GM12873 (cell line): Measurements from ENCODE around the gene PPP6R3.

Experiments used
- TF ChIP-seq, protein P1 (sequence below): IDR thresholded peaks from 2 replicates; pipeline ENCODE4 v1.5.1; 2012; ENCODE audit warnings: low read depth, mild to moderate bottlenecking, moderate library complexity, low read length, control low read depth; ENCODE audit not compliant: insufficient read depth; ENCODE audit errors: missing control alignments

PPP6R3 gene

DNA sequence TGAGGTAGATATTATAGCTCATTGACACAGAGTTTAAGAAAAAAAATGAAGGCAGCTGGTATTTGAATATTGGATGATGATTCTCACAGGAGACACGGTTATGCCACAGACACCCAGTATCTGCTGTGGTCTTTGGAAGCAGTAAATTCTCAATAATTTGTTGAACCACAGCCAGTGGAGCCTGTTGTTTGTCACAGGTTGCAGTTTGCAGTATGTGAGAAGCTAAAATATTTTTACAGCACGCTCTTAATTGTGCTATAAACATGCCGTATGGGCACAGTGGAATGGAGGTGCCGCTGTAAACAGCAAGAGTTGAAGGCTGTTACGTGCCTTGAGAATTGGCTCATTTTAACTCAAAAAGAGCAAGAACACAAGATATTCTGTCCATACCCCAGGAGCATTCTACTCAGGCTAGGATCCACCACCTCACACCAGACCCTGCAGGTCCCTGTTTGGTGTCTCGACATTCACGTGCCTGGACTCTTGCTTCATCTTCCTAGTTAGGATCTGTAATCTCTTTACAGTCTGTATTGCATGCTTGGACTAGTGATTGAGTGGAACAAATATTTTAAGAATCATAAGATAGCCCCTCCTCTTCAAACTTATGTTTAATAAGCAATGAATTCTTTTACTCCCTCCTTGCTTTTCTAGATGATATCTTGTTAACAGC lies 129.1 kb downstream of the PPP6R3 start:
- TF ChIP-seq, protein P1, sequence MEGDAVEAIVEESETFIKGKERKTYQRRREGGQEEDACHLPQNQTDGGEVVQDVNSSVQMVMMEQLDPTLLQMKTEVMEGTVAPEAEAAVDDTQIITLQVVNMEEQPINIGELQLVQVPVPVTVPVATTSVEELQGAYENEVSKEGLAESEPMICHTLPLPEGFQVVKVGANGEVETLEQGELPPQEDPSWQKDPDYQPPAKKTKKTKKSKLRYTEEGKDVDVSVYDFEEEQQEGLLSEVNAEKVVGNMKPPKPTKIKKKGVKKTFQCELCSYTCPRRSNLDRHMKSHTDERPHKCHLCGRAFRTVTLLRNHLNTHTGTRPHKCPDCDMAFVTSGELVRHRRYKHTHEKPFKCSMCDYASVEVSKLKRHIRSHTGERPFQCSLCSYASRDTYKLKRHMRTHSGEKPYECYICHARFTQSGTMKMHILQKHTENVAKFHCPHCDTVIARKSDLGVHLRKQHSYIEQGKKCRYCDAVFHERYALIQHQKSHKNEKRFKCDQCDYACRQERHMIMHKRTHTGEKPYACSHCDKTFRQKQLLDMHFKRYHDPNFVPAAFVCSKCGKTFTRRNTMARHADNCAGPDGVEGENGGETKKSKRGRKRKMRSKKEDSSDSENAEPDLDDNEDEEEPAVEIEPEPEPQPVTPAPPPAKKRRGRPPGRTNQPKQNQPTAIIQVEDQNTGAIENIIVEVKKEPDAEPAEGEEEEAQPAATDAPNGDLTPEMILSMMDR, result no peak

DNA sequence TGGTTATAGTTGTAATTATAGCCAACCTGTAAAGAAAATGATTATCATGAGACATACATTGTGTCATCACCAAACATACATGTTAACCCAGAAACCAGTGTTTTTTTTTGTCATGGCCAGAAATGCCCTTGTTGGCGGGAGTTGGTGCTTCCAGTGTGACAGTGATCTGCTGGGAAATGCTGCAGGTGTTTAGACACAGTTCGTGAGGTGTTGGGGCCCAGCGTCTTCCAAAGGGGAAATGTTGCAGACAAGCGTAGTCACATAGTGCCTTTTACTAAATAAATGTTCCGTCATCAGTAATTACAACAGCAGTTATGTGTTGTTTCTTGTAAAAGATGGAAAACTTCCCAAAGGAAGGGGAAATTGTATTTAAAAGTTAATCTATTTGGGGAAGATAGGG lies 131.2 kb downstream of the PPP6R3 start:
- TF ChIP-seq, protein P1, result no peak

DNA sequence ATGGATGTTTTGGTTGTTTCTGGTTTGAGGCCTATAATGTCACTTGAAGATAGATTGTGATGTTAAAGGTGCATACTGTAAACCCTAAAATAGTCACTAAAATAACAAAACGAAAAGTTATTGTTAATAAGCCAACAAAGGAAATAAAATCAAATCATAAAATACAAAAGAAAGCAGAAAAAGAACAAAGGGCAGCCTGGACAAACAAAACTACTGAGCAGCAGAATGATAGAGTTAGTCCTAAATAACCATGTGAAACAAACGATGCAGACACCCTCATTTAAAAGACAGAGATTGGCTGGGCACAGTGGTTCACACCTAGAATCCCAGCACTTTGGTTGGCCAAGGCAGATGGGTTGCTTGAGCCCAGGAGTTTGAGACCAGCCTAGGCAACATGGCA lies 132.9 kb downstream of the PPP6R3 start:
- TF ChIP-seq, protein P1, result no peak

DNA sequence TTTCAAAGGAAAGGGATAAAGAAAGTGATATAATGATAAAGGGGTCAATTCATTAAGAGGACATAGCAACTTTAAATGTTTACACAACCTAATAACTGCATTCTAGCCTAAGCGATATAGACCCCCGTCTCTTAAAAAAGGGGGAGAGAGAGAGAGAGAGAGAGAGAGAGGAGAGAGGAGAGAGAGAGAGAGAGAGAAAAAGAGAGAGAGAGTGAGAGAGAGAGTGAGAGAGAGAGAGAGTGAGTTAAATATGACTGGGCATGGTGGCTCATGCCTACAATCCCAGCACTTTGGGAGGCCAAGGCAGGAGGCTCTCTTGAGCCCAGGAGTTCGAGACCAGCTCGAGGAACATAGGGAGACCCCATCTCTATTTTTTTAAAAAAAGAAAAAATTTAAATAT lies 133.6 kb downstream of the PPP6R3 start:
- TF ChIP-seq, protein P1, result no peak

DNA sequence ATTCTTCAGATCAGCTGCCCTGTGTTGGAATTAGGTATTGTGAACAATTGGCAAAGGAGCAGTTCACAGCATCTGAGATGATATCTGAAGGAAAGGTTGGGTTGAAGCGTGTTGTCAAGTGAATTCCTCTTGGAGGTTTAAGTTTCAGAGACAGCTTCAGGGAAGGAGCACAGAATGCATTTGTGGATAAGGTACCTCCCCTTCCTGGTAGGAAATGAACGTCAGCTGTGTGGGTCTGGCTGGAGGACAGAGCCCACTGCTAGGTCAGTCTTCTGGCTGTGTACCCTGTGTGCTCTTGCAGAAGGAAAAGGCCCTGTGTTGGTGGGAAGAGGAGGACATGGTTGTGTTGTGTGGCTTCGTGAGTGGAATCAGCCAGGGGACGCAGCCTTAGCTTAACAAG lies 135.7 kb downstream of the PPP6R3 start:
- TF ChIP-seq, protein P1, result no peak

DNA sequence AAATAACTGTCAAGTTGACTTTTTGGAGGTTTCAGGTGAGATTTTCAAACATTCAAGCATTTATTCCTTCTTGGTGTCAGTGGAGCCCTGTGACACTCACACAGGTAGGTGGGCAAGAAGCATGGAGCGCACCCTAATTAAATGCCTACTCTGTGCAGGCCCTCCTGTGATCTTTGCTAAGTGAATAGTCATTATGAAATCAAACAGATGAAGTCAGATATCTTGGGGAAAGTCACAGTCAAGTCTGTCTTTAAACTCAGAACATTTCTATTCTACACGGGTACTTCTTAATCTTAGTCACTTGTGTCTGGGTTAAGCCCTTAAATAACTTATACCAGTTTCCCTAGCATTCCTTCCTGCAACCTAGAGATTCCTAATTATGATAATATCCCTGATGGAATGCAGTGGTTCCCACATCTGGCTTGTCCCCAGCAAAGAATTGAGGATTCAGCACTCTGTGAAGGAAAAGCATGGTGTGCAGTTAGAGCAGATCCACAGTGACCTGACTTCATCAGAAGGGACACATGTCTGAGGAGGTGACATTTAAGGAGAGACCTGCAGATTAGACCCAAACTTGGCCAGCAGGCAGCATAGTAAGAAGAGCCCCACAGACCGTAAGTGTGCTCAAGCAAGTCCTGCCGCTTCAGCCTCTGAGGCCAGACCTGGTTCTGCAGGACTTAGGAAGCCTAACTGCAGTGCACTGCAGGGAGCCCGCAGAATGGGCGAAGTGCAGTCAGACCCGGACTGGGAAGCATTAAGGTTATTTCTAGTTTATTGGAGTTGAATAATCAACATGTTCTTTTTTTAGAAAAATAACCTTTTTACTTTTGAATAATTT lies 138.5 kb downstream of the PPP6R3 start:
- TF ChIP-seq, protein P1, result no peak

DNA sequence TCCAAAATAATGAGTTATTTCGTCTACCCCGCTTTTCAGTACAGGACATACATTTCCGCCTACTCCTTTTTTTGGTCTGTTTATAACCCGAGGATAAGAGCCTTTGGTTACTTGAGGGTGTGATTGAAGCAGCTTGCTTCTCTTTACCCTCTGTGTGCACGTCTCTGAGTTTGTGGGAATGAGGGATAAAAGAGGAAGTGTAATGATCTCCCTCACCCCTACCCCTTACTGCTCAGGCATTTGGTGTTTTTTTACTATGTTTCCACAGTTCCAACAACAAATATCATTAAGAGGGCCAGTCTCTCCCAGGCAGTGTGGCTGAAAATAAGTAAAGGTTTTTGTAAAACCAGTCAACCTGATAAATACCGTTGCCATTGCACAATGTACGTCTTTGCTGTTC lies 140.6 kb downstream of the PPP6R3 start:
- TF ChIP-seq, protein P1, result no peak
